GM21515 (cell line): ENCODE data around the gene PRG3.

ENCODE experiments used
- ATAC-seq: cut with Tn5 transposase; IDR thresholded peaks from one replicate; pipeline ENCODE4 v1.9.1; 2021; ENCODE audit not compliant: unreplicated experiment

The PRG3 gene

GRCh38 chr11:57391539-57391938, 10.6 kb upstream of the PRG3 start:
- ATAC-seq = no peak

- ATAC-seq = no peak
These were observed 10.2 kb upstream of the PRG3 start for GRCh38 chr11:57391111-57391510.

GRCh38 chr11:57390535-57390934, 9.6 kb upstream of the PRG3 start, which contains the start of gene PRG2:
Gene PRG2 (minus strand): TSS chr11:57390650. CDS start chr11:57389944, 706 bp downstream.
- ATAC-seq = no peak

- ATAC-seq = no peak
These were observed 6.5 kb upstream of the PRG3 start for GRCh38 chr11:57387289-57388030.

- no peak for ATAC-seq
These were observed 5.4 kb upstream of the PRG3 start for GRCh38 chr11:57386178-57386940.

- no peak for ATAC-seq
These were observed 1.2 kb downstream of the PRG3 start for GRCh38 chr11:57379732-57380131.

GRCh38 chr11:57378186-57378585, 2.8 kb downstream of the PRG3 start:
- ATAC-seq = no peak

- no peak for ATAC-seq
These were observed 3.8 kb downstream of the PRG3 start for GRCh38 chr11:57377107-57377506.

GRCh38 chr11:57376095-57377090, 4.6 kb downstream of the PRG3 start:
- ATAC-seq = no peak

- no peak for ATAC-seq
These were observed 5.5 kb downstream of the PRG3 start for GRCh38 chr11:57375490-57375889.

- no peak for ATAC-seq
These were observed 6.0 kb downstream of the PRG3 start for GRCh38 chr11:57374966-57375365.

GRCh38 chr11:57373146-57373545, 7.8 kb downstream of the PRG3 start:
- no peak for ATAC-seq

GRCh38 chr11:57370941-57371340, 10.0 kb downstream of the PRG3 start:
- ATAC-seq = no peak

GRCh38 chr11:57370251-57370650, 10.7 kb downstream of the PRG3 start:
- ATAC-seq = no peak

- ATAC-seq = no peak
These were observed 12.1 kb downstream of the PRG3 start for GRCh38 chr11:57368845-57369232.

- no peak for ATAC-seq
These were observed 12.7 kb downstream of the PRG3 start for GRCh38 chr11:57368106-57368844.

- ATAC-seq = no peak
These were observed 15.9 kb downstream of the PRG3 start for GRCh38 chr11:57364851-57365660.

- no peak for ATAC-seq
These were observed 17.5 kb downstream of the PRG3 start for GRCh38 chr11:57363131-57364080.

- no peak for ATAC-seq
These were observed 19.0 kb downstream of the PRG3 start for GRCh38 chr11:57361926-57362325.
